ENCODE results near the gene CROCC2.

CROCC2 gene

DNA sequence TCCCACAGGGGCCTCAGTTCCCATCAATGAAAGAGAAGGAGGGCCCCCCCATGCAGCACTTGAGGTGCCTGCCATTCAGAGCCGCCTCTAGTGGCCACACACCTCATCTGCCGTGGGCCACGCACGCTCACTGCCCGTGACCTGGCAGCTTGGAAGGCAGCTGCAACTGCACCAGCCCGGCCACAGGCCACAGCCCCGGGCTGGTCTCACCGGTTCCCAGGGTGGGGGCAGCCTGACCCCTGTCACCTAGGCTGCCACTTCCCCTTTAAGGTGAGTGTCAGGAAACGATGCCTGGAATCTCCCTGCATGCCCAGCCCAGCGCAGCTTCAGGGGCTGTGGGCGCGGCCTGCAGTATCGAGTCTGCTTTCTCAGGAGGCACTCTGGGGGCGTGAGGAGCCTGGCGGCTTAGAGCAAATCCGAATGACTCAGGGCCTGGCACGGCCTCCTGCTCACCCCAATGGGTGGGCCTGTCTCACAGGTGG, 12.7 kb upstream of the CROCC2 start:
- DNase-seq, result no peak

- no peak for DNase-seq
These were observed 12.1 kb upstream of the CROCC2 start for GRCh38 chr2:240894006-240894405.

GRCh38 chr2:240894836-240895558, 11.1 kb upstream of the CROCC2 start:
- DNase-seq, result peak; percentile 43

DNA sequence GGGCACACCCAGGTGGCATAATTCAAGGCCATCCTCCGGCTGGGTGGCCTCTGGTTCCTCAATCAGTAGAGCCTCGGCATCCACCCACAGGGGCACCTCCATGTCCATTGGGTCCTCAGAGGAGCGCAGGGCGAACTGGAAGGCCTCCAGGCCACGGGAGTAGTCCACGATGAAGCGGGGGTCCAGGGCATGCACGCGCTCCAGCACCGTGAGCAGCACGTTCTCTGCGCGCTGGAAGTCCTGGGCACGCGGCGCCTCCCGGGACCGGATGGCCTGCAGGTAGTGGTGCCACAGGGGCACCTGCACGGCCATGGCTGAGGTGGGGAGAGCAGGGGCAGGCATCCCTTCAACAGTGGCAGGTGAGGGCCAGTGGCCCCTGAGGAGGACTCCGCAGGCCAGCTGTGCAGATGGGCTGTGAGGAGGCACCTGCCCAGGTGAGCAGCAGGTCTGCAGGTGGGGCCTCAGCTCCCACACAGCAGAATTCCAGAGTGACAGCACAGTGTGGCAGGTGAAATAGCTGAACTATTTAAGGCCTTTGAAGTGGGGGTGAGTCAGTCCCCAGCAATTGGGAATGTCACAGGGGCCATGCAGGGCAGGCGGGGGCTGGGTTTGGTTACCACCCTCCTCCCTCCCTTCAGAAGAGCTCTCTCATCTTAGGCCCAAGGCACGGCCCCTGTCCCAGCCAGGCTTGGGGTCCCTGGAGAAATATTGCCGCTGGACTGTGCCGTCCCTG, 10.3 kb upstream of the CROCC2 start, which contains the start of gene MAB21L4:
Gene MAB21L4 (minus strand): TSS at position 501 of the 733 bp plus-strand sequence. CDS start 159 bp downstream, at position 342.
- DNase-seq, result peak; percentile 86

DNA sequence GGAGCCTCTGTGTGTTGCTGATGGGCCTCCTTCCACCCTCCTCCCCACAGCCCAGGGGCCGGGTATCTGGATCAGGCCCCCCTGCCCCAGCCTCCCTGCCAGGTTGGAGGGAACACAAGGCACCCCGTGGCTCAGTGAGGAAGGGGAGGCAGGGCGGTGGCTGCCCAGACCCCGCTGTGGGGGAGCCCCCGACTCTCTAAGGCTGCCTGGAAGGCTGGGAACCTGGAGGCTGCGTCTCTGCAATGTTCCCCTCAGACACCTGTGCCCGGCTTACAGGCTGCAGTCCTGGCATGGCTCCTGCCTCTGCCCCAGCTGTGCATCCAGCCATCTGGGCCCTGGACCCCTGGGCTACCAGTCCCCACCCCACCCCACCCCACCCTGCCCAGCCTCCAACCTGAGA, 9.7 kb upstream of the CROCC2 start:
- no peak for DNase-seq

DNA sequence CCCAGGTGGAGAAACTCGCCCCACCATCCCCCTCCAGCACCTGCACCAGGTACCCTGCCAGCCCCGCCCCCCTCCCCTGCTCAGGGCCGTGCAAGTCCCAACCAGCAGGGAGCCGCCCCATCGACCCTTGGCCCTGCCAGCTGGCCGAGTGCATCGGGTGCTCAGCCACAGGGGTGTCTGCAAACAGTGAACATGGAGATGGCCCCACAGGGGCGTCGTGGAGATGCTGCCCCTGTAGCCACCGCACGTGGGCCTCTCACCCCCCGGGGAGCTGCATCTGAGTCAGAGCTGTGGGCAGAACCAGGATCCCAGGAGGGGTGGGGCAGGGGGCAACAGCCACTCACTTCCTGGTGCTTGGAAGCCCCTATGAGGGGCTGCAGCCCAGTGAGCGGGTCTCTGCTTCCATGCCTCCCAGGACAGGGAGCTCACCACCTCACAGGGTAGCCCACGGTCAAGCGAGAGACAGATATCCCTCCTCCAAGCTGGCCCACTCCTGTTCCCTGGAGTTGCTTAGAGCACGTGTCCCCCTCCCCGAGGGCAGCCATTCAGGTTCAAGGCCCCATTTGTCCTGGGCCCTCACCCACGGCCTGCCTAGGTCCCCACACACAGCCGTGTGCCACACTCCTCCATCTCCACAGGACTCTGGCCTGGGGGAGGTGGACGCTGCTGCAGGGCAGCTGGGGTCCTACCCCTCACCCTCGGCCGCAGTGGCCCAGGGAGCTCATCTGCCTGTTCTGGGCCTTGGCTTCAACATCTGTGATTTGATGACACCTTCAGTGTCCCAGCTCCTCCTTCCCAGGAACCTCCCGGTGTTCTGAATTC, 9.1 kb upstream of the CROCC2 start:
- DNase-seq, result peak; percentile 90

DNA sequence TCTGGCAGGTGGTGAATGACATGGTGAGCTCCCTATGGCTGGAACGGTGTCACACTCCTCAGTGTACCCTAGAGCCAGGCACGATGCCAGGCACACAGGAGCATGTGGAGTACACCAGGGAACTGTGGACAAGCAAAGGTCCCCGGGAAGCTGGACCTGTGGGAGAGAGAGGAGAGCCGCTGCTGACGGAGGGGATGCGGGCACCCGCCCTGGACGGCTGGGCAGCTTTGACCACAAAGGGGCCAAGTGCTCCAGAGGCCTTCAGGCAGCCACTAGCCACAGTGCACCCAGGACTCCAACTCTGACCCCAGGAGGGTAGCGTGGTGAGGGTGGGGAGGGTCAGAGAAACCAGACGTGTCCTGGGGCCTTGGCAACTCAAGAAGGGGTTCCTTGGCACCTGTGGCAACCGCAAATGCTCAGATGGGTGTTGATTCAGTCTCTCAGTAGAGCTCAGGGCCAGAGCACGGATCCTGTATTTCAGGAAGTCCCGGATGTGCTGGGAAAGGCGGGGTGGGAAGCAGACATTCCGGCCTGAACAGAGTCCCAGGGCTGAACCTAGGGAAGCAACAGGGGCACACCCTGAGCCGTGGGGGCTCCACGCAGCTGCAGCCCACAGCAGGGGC, 7.9 kb upstream of the CROCC2 start:
- DNase-seq, result no peak

DNA sequence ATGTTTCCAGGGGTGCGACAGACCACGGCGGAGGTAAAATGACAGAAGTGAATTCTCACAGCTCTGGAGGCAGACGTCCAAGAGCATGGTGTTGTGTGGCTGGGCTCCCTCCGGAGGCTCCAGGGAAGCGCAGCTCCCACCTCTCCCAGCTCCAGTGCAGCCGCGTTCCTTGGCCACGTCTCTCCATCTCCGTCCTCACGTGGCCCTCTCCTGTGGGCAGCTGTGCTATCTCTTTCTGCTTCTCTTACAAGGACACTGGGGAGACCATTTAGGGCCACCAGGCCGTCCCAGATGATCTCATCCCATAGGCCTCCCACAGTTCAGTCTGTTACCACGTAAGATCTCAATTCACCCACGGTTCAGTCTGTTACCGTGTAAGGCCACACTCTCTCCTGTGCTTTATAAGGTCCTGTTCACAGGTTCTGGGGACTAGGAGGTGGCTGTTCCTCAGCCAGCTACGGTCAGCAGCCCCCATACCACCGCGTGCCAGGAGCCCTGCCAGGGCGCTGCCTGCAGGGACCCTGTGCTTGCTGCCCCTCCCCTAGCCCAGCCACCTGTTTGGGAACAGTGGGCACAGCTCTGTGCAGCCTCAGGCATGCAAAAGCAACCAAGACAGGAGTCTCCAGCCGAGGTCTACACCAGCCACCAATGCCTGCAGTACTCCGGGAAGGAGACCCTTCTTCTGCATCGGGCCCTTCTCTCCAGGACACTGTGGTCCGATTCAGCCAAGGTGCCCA, 7.2 kb upstream of the CROCC2 start:
- no peak for DNase-seq

- no peak for DNase-seq
These were observed 6.7 kb upstream of the CROCC2 start for GRCh38 chr2:240899468-240899865.

- DNase-seq, result no peak
These were observed 5.8 kb upstream of the CROCC2 start for GRCh38 chr2:240900141-240900860.

GRCh38 chr2:240901986-240902614, 4.0 kb upstream of the CROCC2 start:
- no peak for DNase-seq

GRCh38 chr2:240902615-240903041, 3.5 kb upstream of the CROCC2 start:
- no peak for DNase-seq

GRCh38 chr2:240903191-240904060, 2.7 kb upstream of the CROCC2 start:
- no peak for DNase-seq

DNA sequence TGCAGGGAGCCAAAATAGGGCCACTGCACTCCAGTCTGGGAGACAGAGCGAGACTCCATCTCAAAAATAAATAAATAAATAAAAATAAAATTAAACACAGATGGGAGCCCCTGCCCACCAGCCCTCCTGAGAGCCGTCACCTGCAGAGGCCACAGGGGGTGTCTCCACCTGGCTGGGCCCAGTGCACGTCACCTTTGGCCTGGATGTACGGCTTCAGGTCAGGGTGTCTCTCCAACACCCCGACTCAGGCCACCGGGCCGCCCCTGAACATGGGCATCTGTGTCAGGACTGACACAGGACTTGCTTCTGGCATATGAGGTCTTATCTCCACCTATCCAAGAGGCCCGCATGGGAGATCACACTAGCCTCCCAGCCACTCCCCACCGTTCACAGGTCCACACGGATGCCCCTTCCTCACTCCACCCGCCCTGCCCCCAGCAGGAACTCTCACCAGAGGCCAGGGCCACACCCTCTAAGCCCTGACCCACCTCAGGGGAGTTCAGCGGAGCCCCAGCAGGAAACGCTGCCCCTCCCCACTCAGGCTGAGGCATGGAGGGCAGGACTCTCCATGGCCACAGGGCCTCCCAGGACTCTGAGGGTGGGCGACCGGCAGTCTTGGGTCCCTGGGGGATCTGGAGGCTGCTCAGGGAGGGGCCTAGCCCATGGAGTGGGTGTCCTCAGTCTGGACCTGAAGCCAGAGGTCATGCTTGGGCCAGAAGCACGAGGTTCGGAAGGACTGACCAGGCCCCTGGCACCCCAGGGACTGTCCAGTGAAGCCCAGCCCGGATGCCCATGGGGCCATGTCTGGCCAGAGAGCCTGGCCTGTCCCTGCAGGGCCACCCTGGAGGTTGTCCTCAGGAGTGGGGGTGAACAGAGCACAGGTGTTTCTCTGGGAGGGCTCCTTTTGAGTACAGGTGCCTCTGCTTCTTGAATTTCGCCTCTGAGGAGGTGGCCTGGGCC, 1.6 kb upstream of the CROCC2 start:
- DNase-seq, result no peak

DNA sequence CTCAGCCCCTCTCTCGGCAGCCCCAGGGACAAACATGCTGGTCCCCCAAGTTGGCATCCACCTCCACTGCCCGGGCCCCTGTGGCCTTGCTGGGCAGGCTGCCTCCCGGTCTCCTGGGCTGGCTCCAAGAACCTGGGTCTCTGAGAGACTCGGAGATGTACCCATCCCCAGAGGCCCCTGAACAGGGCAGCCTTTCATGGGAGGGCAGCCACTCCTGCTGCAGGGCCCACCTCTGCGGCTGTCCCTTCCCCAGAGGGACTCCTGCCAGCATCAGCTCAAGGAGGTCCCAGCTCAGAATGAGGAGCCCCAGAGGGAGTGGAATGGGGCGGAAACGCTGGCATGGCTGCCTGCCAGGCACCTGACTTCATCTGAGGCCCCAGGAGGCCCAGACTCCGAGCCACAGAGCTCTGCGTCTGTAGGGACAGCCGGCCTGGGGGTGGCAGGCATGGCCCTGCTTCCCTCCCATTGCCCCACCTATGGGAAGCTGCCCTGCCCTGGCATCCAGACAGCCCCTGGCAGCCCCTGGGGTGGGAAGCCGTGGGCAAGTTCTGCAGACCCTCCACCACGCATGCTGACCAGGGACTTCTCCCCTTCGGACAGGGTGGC, 857 bp upstream of the CROCC2 start:
- peak; percentile 77 for DNase-seq

GRCh38 chr2:240906911-240907590, 915 bp downstream of the CROCC2 start:
- peak; percentile 80 for DNase-seq

GRCh38 chr2:240909216-240909974, 3.3 kb downstream of the CROCC2 start:
- peak; percentile 33 for DNase-seq
